ENCODE data around the gene ANKH.
A peak's percentile ranks its signal among the peaks of the same experiment; 100 is the strongest.
"Not testable (repeated sequence)": the region's sequence is repeated elsewhere in the genome, so short reads cannot be mapped to it uniquely, and the experiment has no call there.

Gene ANKH

GRCh38 chr5:14879937-14880589, 8.5 kb upstream of the ANKH start:
- H3K27me3 ChIP-seq (ENCODE audit: control insufficient read depth, insufficient read depth, low read length): no peaks in the 10 kb centered on the region

GRCh38 chr5:14879393-14879792, 7.8 kb upstream of the ANKH start:
- Histone ChIP-seq H3K4me1 (ENCODE audit: control insufficient read depth, insufficient read depth, low read length) (no peaks in the 10 kb centered on the region), H3K27me3 (ENCODE audit: control insufficient read depth, insufficient read depth, low read length) (no peaks in the 10 kb centered on the region), H3K4me3 (ENCODE audit: low read length) (no peak overlapping the region), H3K9ac (ENCODE audit: low read length) (no peak overlapping the region), H3K36me3 (ENCODE audit: control insufficient read depth, insufficient read depth, low read length) (no peaks in the 10 kb centered on the region), H3K27ac (ENCODE audit: low read depth, low read length) (no peak overlapping the region)

More at GRCh38 chr5:14879937-14880589, 8.5 kb upstream of the ANKH start:
- no peaks in the 10 kb centered on the region for H3K36me3 ChIP-seq (ENCODE audit: control insufficient read depth, insufficient read depth, low read length)
- H3K9ac ChIP-seq (ENCODE audit: low read length): no peak overlapping the region
- H3K4me3 ChIP-seq (ENCODE audit: low read length): no peak overlapping the region
- H3K27ac ChIP-seq (ENCODE audit: low read depth, low read length): no peak overlapping the region
- H3K4me1 ChIP-seq (ENCODE audit: control insufficient read depth, insufficient read depth, low read length): no peaks in the 10 kb centered on the region

- H3K36me3 ChIP-seq (ENCODE audit: control insufficient read depth, insufficient read depth, low read length); H3K9ac ChIP-seq (ENCODE audit: low read length); H3K4me1 ChIP-seq (ENCODE audit: control insufficient read depth, insufficient read depth, low read length); H3K27me3 ChIP-seq (ENCODE audit: control insufficient read depth, insufficient read depth, low read length); H3K27ac ChIP-seq (ENCODE audit: low read depth, low read length); H3K4me3 ChIP-seq (ENCODE audit: low read length): not testable (repeated sequence)
Observed at GRCh38 chr5:14878192-14878591, 6.6 kb upstream of the ANKH start.

GRCh38 chr5:14876095-14876494, 4.5 kb upstream of the ANKH start:
- Histone ChIP-seq H3K27ac (ENCODE audit: low read depth, low read length) (no peak overlapping the region), H3K9ac (ENCODE audit: low read length) (no peak overlapping the region), H3K4me1 (ENCODE audit: control insufficient read depth, insufficient read depth, low read length) (no peaks in the 10 kb centered on the region), H3K36me3 (ENCODE audit: control insufficient read depth, insufficient read depth, low read length) (no peaks in the 10 kb centered on the region), H3K4me3 (ENCODE audit: low read length) (no peak overlapping the region), H3K27me3 (ENCODE audit: control insufficient read depth, insufficient read depth, low read length) (no peaks in the 10 kb centered on the region)

GRCh38 chr5:14873790-14874189, 2.2 kb upstream of the ANKH start:
- Histone ChIP-seq H3K27me3 (ENCODE audit: control insufficient read depth, insufficient read depth, low read length) (no peaks in the 10 kb centered on the region), H3K27ac (ENCODE audit: low read depth, low read length) (no peak overlapping the region), H3K36me3 (ENCODE audit: control insufficient read depth, insufficient read depth, low read length) (no peaks in the 10 kb centered on the region), H3K4me1 (ENCODE audit: control insufficient read depth, insufficient read depth, low read length) (no peaks in the 10 kb centered on the region), H3K9ac (ENCODE audit: low read length) (no peak overlapping the region), H3K4me3 (ENCODE audit: low read length) (no peak overlapping the region)

GRCh38 chr5:14873093-14873492, 1.5 kb upstream of the ANKH start:
- Histone ChIP-seq H3K4me1 (ENCODE audit: control insufficient read depth, insufficient read depth, low read length) (no peaks in the 10 kb centered on the region), H3K9ac (ENCODE audit: low read length) (no peak overlapping the region), H3K27ac (ENCODE audit: low read depth, low read length) (peak overlapping the region; percentile 7), H3K36me3 (ENCODE audit: control insufficient read depth, insufficient read depth, low read length) (no peaks in the 10 kb centered on the region), H3K4me3 (ENCODE audit: low read length) (peak overlapping the region; percentile 78), H3K27me3 (ENCODE audit: control insufficient read depth, insufficient read depth, low read length) (no peaks in the 10 kb centered on the region)

- Histone ChIP-seq H3K4me3 (ENCODE audit: low read length) (peak overlapping the region; percentile 78), H3K27ac (ENCODE audit: low read depth, low read length) (peak overlapping the region; percentile 85), H3K36me3 (ENCODE audit: control insufficient read depth, insufficient read depth, low read length) (no peaks in the 10 kb centered on the region), H3K27me3 (ENCODE audit: control insufficient read depth, insufficient read depth, low read length) (no peaks in the 10 kb centered on the region), H3K4me1 (ENCODE audit: control insufficient read depth, insufficient read depth, low read length) (no peaks in the 10 kb centered on the region), H3K9ac (ENCODE audit: low read length) (peak overlapping the region; percentile 80)
Observed at GRCh38 chr5:14872070-14872989, 752 bp upstream of the ANKH start.

GRCh38 chr5:14870337-14871213, 1.0 kb downstream of the ANKH start:
- Histone ChIP-seq H3K36me3 (ENCODE audit: control insufficient read depth, insufficient read depth, low read length) (no peaks in the 10 kb centered on the region), H3K4me1 (ENCODE audit: control insufficient read depth, insufficient read depth, low read length) (no peaks in the 10 kb centered on the region), H3K27ac (ENCODE audit: low read depth, low read length) (no peak overlapping the region), H3K9ac (ENCODE audit: low read length) (peak overlapping the region; percentile 68), H3K4me3 (ENCODE audit: low read length) (peak overlapping the region; percentile 69), H3K27me3 (ENCODE audit: control insufficient read depth, insufficient read depth, low read length) (no peaks in the 10 kb centered on the region)

GRCh38 chr5:14869668-14870164, 1.9 kb downstream of the ANKH start:
- Histone ChIP-seq H3K9ac (ENCODE audit: low read length) (no peak overlapping the region), H3K27me3 (ENCODE audit: control insufficient read depth, insufficient read depth, low read length) (no peaks in the 10 kb centered on the region), H3K4me1 (ENCODE audit: control insufficient read depth, insufficient read depth, low read length) (no peaks in the 10 kb centered on the region), H3K27ac (ENCODE audit: low read depth, low read length) (no peak overlapping the region), H3K4me3 (ENCODE audit: low read length) (peak overlapping the region; percentile 69), H3K36me3 (ENCODE audit: control insufficient read depth, insufficient read depth, low read length) (no peaks in the 10 kb centered on the region)

- H3K36me3 ChIP-seq (ENCODE audit: control insufficient read depth, insufficient read depth, low read length): no peaks in the 10 kb centered on the region
- no peaks in the 10 kb centered on the region for H3K27me3 ChIP-seq (ENCODE audit: control insufficient read depth, insufficient read depth, low read length)
- no peaks in the 10 kb centered on the region for H3K4me1 ChIP-seq (ENCODE audit: control insufficient read depth, insufficient read depth, low read length)
- no peak overlapping the region for H3K4me3 ChIP-seq (ENCODE audit: low read length)
- H3K9ac ChIP-seq (ENCODE audit: low read length): no peak overlapping the region
- H3K27ac ChIP-seq (ENCODE audit: low read depth, low read length): no peak overlapping the region
Observed at GRCh38 chr5:14869233-14869632, 2.3 kb downstream of the ANKH start.

- H3K27me3 ChIP-seq (ENCODE audit: control insufficient read depth, insufficient read depth, low read length): no peaks in the 10 kb centered on the region
- H3K4me1 ChIP-seq (ENCODE audit: control insufficient read depth, insufficient read depth, low read length): no peaks in the 10 kb centered on the region
- H3K36me3 ChIP-seq (ENCODE audit: control insufficient read depth, insufficient read depth, low read length): no peaks in the 10 kb centered on the region
- no peak overlapping the region for H3K9ac ChIP-seq (ENCODE audit: low read length)
- H3K27ac ChIP-seq (ENCODE audit: low read depth, low read length): no peak overlapping the region
- no peak overlapping the region for H3K4me3 ChIP-seq (ENCODE audit: low read length)
Observed at GRCh38 chr5:14868771-14869170, 2.8 kb downstream of the ANKH start.
